ENCODE data around the gene RPH3AL.
"Not testable (repeated sequence)": the region's sequence is repeated elsewhere in the genome, so short reads cannot be mapped to it uniquely, and the experiment has no call there.

RPH3AL gene

DNA sequence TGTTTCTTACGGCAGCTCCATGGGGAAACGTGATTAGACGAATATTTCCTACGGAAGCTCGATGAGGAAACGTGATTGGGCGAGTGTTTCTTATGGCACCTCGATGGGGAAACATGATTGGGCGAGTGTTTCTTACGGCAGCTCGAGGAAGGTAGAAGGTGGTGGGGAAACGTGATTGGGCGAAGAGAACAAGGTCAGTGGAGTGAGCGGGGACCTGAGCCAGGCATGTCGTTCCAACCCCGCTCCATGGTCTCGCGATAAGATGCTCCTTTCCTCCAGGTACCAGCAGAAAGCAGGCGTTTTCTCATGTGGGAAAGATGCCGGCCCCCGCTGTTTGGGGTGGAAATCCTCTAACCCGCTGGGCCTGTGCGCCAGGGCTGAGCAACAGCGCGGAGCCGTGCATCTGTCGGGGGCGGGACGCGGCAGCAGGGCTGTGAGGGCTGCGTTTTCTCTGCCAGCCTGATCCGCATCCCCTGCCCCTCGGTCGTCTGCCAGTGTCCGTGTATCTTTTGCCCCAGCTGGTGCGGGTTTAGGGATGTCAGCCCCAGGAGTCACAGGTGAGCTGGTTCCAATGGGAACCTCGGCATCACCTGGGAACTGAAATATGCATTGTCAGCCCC, 145.6 kb downstream of the RPH3AL start:
- Histone ChIP-seq H2AFZ (ENCODE audit: insufficient read depth, low read length, poor library complexity) (no peak overlapping the region), H2BK5ac (ENCODE audit: low read depth, low read length, poor library complexity) (no peak overlapping the region), H3K18ac (ENCODE audit: low read length) (no peak overlapping the region), H3K36me3 (ENCODE audit: control insufficient read depth in 1 of 2, insufficient read depth in 2 of 2, low read length in 2 of 2) (no peaks in the 10 kb centered on the region), H4K8ac (ENCODE audit: low read depth, low read length) (no peak overlapping the region), H3K27ac (ENCODE audit: low read depth, low read length) (no peak overlapping the region), H3K4me1 (ENCODE audit: control insufficient read depth in 1 of 2, insufficient read depth in 2 of 2, low read length in 2 of 2) (no peaks in the 10 kb centered on the region), H3K9ac (ENCODE audit: low read length) (no peak overlapping the region), H2BK120ac (ENCODE audit: insufficient read depth, low read length, poor library complexity) (no peak overlapping the region), H3K14ac (ENCODE audit: low read length) (no peak overlapping the region), H3K79me1 (ENCODE audit: low read length) (no peaks in the 10 kb centered on the region), H3K9me3 (ENCODE audit: insufficient read depth, low read depth, low read length) (peaks cover 15% of the 10 kb centered on the region), H3K4me2 (ENCODE audit: low read length) (no peak overlapping the region), H2BK12ac (ENCODE audit: low read length) (no peak overlapping the region), H3K79me2 (ENCODE audit: control insufficient read depth, insufficient read depth, low read length, poor library complexity) (no peaks in the 10 kb centered on the region), H3K27me3 (ENCODE audit: insufficient read depth, low read length) (peaks cover 4% of the 10 kb centered on the region), H3K23ac (ENCODE audit: low read length) (no peak overlapping the region), H3K4me3 (ENCODE audit: low read depth, low read length) (no peak overlapping the region), H4K91ac (ENCODE audit: low read depth, low read length) (no peak overlapping the region), H4K12ac (ENCODE audit: low read depth, low read length) (no peak overlapping the region), H2AK5ac (ENCODE audit: low read length) (no peak overlapping the region), H3K4ac (ENCODE audit: low read depth, low read length) (no peak overlapping the region)
- no CpG with 5 or more reads among the region's 37 CpGs for WGBS (ENCODE audit: extremely low coverage, insufficient coverage, insufficient read length)
- DNase-seq = no peak

- H3K4me1 ChIP-seq (ENCODE audit: control insufficient read depth in 1 of 2, insufficient read depth in 2 of 2, low read length in 2 of 2) = not testable (repeated sequence)
Measured at GRCh38 chr17:206484-206883, 146.1 kb downstream of the RPH3AL start.

DNA sequence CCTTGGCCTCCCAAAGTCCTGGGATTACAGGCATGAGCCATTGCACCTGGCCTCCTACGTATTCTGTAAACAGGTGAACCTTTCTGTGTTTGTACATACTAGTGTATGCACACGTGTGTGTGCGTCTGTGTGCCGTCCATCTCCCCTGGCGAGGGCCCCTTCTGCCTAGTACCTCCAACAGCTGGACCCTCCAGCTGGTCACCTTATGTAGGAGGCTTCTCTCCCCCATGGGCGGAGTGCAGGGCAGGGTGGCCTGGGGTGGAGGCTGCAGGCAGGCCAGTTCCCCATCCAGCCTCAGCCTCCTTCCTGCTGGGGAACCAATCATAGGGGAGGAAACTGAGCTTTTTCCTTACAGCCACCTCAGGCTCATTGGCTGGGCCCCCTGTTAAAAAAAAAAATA, 146.8 kb downstream of the RPH3AL start:
- no peak overlapping the region for H2BK5ac ChIP-seq (ENCODE audit: low read depth, low read length, poor library complexity)
- no peak overlapping the region for H3K4ac ChIP-seq (ENCODE audit: low read depth, low read length)
- H2AFZ ChIP-seq (ENCODE audit: insufficient read depth, low read length, poor library complexity) = no peak overlapping the region
- H4K91ac ChIP-seq (ENCODE audit: low read depth, low read length) = no peak overlapping the region
- peaks cover 4% of the 10 kb centered on the region for H3K27me3 ChIP-seq (ENCODE audit: insufficient read depth, low read length)
- H3K18ac ChIP-seq (ENCODE audit: low read length) = no peak overlapping the region
- H4K12ac ChIP-seq (ENCODE audit: low read depth, low read length) = no peak overlapping the region
- no peaks in the 10 kb centered on the region for H3K79me2 ChIP-seq (ENCODE audit: control insufficient read depth, insufficient read depth, low read length, poor library complexity)
- no peak for DNase-seq
- H3K9me3 ChIP-seq (ENCODE audit: insufficient read depth, low read depth, low read length) = peaks cover 15% of the 10 kb centered on the region
- no peaks in the 10 kb centered on the region for H3K4me1 ChIP-seq (ENCODE audit: control insufficient read depth in 1 of 2, insufficient read depth in 2 of 2, low read length in 2 of 2)
- no peak overlapping the region for H2BK12ac ChIP-seq (ENCODE audit: low read length)
- H3K79me1 ChIP-seq (ENCODE audit: low read length) = no peaks in the 10 kb centered on the region
- no peak overlapping the region for H3K14ac ChIP-seq (ENCODE audit: low read length)
- H3K36me3 ChIP-seq (ENCODE audit: control insufficient read depth in 1 of 2, insufficient read depth in 2 of 2, low read length in 2 of 2) = no peaks in the 10 kb centered on the region
- H2AK5ac ChIP-seq (ENCODE audit: low read length) = no peak overlapping the region
- WGBS (ENCODE audit: extremely low coverage, insufficient coverage, insufficient read length) = no CpG with 5 or more reads among the region's 6 CpGs
- no peak overlapping the region for H4K8ac ChIP-seq (ENCODE audit: low read depth, low read length)
- no peak overlapping the region for H3K27ac ChIP-seq (ENCODE audit: low read depth, low read length)
- no peak overlapping the region for H3K4me3 ChIP-seq (ENCODE audit: low read depth, low read length)
- H3K4me2 ChIP-seq (ENCODE audit: low read length) = no peak overlapping the region
- H3K23ac ChIP-seq (ENCODE audit: low read length) = no peak overlapping the region
- H2BK120ac ChIP-seq (ENCODE audit: insufficient read depth, low read length, poor library complexity) = no peak overlapping the region
- no peak overlapping the region for H3K9ac ChIP-seq (ENCODE audit: low read length)

More at GRCh38 chr17:206484-206883, 146.1 kb downstream of the RPH3AL start:
- not testable (repeated sequence) for H4K8ac ChIP-seq (ENCODE audit: low read depth, low read length); H4K12ac ChIP-seq (ENCODE audit: low read depth, low read length); H3K14ac ChIP-seq (ENCODE audit: low read length); DNase-seq; H2BK5ac ChIP-seq (ENCODE audit: low read depth, low read length, poor library complexity); H3K79me2 ChIP-seq (ENCODE audit: control insufficient read depth, insufficient read depth, low read length, poor library complexity); H2BK12ac ChIP-seq (ENCODE audit: low read length); H3K9ac ChIP-seq (ENCODE audit: low read length); H3K27ac ChIP-seq (ENCODE audit: low read depth, low read length); H4K91ac ChIP-seq (ENCODE audit: low read depth, low read length); H3K18ac ChIP-seq (ENCODE audit: low read length); H3K4me2 ChIP-seq (ENCODE audit: low read length); H3K4me3 ChIP-seq (ENCODE audit: low read depth, low read length); H3K36me3 ChIP-seq (ENCODE audit: control insufficient read depth in 1 of 2, insufficient read depth in 2 of 2, low read length in 2 of 2); H3K79me1 ChIP-seq (ENCODE audit: low read length); H2BK120ac ChIP-seq (ENCODE audit: insufficient read depth, low read length, poor library complexity); H2AFZ ChIP-seq (ENCODE audit: insufficient read depth, low read length, poor library complexity); H3K23ac ChIP-seq (ENCODE audit: low read length); H2AK5ac ChIP-seq (ENCODE audit: low read length); H3K4ac ChIP-seq (ENCODE audit: low read depth, low read length); H3K27me3 ChIP-seq (ENCODE audit: insufficient read depth, low read length)
- peaks cover 15% of the 10 kb centered on the region for H3K9me3 ChIP-seq (ENCODE audit: insufficient read depth, low read depth, low read length)
- WGBS (ENCODE audit: extremely low coverage, insufficient coverage, insufficient read length) = no CpG with 5 or more reads among the region's 27 CpGs

DNA sequence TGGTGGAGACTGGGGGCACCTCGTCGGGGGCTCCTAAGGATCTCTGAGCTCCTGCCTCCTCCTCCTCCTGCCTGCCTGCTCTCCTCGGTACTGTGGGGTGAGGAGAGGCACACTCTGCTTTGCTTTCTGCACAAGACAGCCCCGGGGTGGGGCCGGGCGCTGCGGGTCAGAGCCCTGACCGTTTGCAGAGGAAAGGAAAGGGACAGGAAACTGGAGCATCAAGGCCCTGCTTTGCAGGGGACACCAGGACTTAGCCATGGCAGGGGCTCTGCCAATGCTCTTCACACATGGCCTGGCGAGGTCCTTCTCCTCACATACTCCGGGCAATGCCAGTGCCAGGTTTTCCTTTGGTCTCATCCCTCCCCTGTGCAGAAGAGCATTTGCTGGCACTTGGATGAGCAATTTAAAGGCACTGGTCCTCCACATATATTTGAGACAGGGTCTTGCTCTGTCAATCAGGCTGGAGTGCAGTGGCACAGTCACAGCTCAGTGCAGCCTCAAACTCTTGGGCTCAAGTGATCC, 147.4 kb downstream of the RPH3AL start:
- Histone ChIP-seq H3K36me3 (ENCODE audit: control insufficient read depth in 1 of 2, insufficient read depth in 2 of 2, low read length in 2 of 2) (no peaks in the 10 kb centered on the region), H3K23ac (ENCODE audit: low read length) (no peak overlapping the region), H3K4me3 (ENCODE audit: low read depth, low read length) (no peak overlapping the region), H3K14ac (ENCODE audit: low read length) (no peak overlapping the region), H4K91ac (ENCODE audit: low read depth, low read length) (no peak overlapping the region), H3K9ac (ENCODE audit: low read length) (no peak overlapping the region), H4K8ac (ENCODE audit: low read depth, low read length) (no peak overlapping the region), H3K27ac (ENCODE audit: low read depth, low read length) (no peak overlapping the region), H4K12ac (ENCODE audit: low read depth, low read length) (no peak overlapping the region), H3K9me3 (ENCODE audit: insufficient read depth, low read depth, low read length) (peaks cover 15% of the 10 kb centered on the region), H3K27me3 (ENCODE audit: insufficient read depth, low read length) (peaks cover 4% of the 10 kb centered on the region), H3K79me1 (ENCODE audit: low read length) (no peaks in the 10 kb centered on the region), H3K4me2 (ENCODE audit: low read length) (no peak overlapping the region), H2BK12ac (ENCODE audit: low read length) (no peak overlapping the region), H3K79me2 (ENCODE audit: control insufficient read depth, insufficient read depth, low read length, poor library complexity) (no peaks in the 10 kb centered on the region), H3K18ac (ENCODE audit: low read length) (no peak overlapping the region), H2AFZ (ENCODE audit: insufficient read depth, low read length, poor library complexity) (no peak overlapping the region), H2BK5ac (ENCODE audit: low read depth, low read length, poor library complexity) (no peak overlapping the region), H2AK5ac (ENCODE audit: low read length) (no peak overlapping the region), H3K4me1 (ENCODE audit: control insufficient read depth in 1 of 2, insufficient read depth in 2 of 2, low read length in 2 of 2) (no peaks in the 10 kb centered on the region), H3K4ac (ENCODE audit: low read depth, low read length) (no peak overlapping the region), H2BK120ac (ENCODE audit: insufficient read depth, low read length, poor library complexity) (no peak overlapping the region)
- no CpG with 5 or more reads among the region's 10 CpGs for WGBS (ENCODE audit: extremely low coverage, insufficient coverage, insufficient read length)
- no peak for DNase-seq

All from trophoblast cell (in vitro differentiated cells and primary cell).